ENCODE data around the gene CTSD. TPM values are rescaled to one million over a fixed set of nuclear protein-coding genes. Genes with fewer than 3 reads are reported as not detected.

Gene CTSD
- total RNA-seq, 2 experiments from 2014 or later = 38.8 to 41.5 TPM

DNA sequence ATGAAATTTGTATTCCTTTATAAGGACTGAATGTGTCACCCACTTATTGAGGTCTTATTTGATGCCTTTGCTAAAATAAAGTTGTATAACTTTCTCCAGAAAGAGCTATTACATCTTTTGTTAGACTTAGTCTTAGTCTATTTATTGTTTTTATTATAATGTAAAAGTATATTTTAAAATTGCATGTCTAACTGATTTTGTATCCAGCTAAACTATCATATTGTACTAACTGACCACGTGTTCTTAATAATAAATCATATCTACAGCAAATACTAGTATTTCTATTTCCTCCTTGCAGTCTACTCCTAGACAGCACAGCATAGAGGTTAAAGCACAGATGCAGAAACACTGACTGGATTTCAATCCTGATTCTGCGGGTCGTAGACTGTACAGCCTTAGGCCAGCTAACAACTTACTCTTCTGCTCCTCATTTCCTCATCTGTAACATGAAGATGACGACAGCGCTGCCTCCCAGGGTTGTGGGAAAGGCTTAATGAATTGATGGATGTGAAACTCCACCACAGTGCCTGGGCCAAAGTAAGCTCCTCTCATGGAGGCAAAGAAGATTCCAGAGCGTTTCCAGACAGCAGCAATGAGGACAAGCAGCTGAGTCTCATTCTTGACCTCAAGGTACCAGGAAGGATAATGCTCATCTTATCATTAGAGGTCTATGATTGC, 26.5 kb downstream of the CTSD start:
- Mint-ChIP-seq H3K36me3 (ENCODE audit: low read depth) (no peaks in the 10 kb centered on the region), H3K27ac (no peak overlapping the region), H3K4me3 (no peak overlapping the region), H3K9me3 (ENCODE audit: low read depth) (peaks cover 3% of the 10 kb centered on the region), H3K4me1 (peaks cover 11% of the 10 kb centered on the region), H3K27me3 (peaks cover 8% of the 10 kb centered on the region)
- ATAC-seq (no peak), DNase-seq (no peak)
- CTCF ChIA-PET = interaction anchor here (0.7 to 1.0 kb wide), 4 partner anchors 36 to 162 kb away, joined by 3 read pairs; no protein-coding TSS in a partner anchor
- intact Hi-C loops (cut with DNase I, micrococcal nuclease) = no loop called here
- POLR2A ChIA-PET = no interaction called here

GRCh38 chr11:1736447-1736992, 27.2 kb downstream of the CTSD start:
- intact Hi-C loops (cut with DNase I, micrococcal nuclease) = no loop called here
- ChIA-PET POLR2A (no interaction called here), CTCF (interaction anchor here (0.7 to 1.0 kb wide), 3 partner anchors 36 to 162 kb away, joined by 3 read pairs; no protein-coding TSS in a partner anchor)
- Mint-ChIP-seq H3K36me3 (ENCODE audit: low read depth) (no peaks in the 10 kb centered on the region), H3K27me3 (peaks cover 12% of the 10 kb centered on the region), H3K4me1 (peaks cover 11% of the 10 kb centered on the region), H3K9me3 (ENCODE audit: low read depth) (peaks cover 5% of the 10 kb centered on the region), H3K4me3 (no peak overlapping the region), H3K27ac (no peak overlapping the region)
- ATAC-seq (no peak), DNase-seq (no peak)

GRCh38 chr11:1735271-1735670, 28.5 kb downstream of the CTSD start:
- intact Hi-C loops (cut with DNase I, micrococcal nuclease) = no loop called here
- DNase-seq = no peak
- CTCF ChIA-PET = no interaction called here
- H3K27ac Mint-ChIP-seq = no peak overlapping the region
- no peaks in the 10 kb centered on the region for H3K36me3 Mint-ChIP-seq (ENCODE audit: low read depth)
- ATAC-seq = no peak
- no peak overlapping the region for H3K4me3 Mint-ChIP-seq
- H3K9me3 Mint-ChIP-seq (ENCODE audit: low read depth) = peaks cover 7% of the 10 kb centered on the region
- POLR2A ChIA-PET = no interaction called here
- peaks cover 16% of the 10 kb centered on the region for H3K27me3 Mint-ChIP-seq
- peaks cover 11% of the 10 kb centered on the region for H3K4me1 Mint-ChIP-seq

DNA sequence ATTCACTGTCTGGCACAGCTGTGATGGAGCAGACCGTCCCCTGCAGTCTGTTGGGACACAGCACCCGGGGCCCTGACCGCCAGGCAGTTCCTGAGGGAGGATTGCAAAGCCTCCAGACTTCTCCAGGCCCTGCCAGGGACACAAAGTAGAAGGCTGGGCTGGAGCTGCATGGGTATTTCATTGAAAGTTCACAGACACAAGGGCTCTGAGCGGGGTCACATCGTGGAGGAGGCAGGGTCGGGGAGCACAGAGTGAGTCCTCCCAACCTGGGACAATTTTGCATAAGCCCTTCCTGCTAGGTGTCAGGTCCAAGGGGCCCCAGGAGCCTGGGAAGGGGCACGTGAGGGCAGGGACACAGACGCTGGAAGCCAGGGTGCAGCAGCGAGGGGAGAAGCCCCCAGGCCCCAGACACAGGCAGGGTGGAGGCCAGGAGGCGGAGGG, 29.1 kb downstream of the CTSD start:
- POLR2A ChIA-PET = no interaction called here
- H3K4me1 Mint-ChIP-seq = peaks cover 13% of the 10 kb centered on the region
- intact Hi-C loops (cut with DNase I, micrococcal nuclease) = no loop called here
- H3K36me3 Mint-ChIP-seq (ENCODE audit: low read depth) = no peaks in the 10 kb centered on the region
- no peak overlapping the region for H3K27ac Mint-ChIP-seq
- CTCF ChIA-PET = interaction anchor here (0.9 kb wide), 1 partner anchor 98 kb away, joined by 3 read pairs; no protein-coding TSS in a partner anchor
- H3K27me3 Mint-ChIP-seq = peaks cover 16% of the 10 kb centered on the region
- no peak overlapping the region for H3K4me3 Mint-ChIP-seq
- no peak for ATAC-seq
- peaks cover 7% of the 10 kb centered on the region for H3K9me3 Mint-ChIP-seq (ENCODE audit: low read depth)
- no peak for DNase-seq

DNA sequence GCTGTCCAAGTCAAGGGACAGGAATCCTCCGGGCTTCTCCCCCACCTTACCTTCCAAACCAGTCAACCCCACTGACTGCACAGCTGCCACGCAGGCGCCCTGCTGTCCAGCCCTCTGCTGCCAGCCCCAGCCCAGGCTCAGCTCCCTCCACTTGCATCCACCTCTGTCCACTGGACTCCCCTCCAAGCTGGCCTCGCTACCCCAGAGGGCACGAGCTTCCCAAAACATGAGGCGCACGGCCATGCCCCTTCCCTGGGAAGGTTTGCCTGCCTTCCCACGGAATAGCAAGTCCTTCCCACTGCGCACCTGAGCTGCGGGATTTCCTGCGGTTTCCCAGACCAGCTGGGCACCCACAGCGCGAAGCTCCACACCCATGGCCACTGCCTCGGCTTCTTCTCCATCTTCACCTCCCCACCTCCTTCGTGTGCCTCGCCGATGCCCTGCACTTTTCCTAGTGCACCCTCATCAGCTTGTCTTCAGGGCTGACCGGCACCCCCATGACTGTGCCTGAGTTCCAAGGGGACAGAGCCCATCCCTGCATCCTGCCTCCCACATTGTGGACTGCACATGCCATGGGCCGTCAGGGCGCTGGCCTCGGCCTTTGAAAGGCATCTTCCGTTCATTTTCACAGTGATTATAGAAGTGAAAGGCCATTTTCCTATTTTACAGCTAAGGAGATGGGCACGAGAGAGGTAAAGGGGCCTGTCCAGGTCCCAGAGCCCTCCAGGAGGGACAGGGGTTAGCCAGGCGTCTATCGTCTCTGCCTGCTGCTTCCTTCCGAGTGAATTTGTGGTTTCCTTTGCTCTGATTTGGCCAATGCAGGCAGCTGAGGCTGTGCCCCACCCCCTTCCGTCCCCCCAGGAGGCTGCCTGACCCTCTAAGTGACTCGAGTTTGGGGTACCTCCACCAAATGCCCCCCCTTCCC, 29.7 kb downstream of the CTSD start:
- Mint-ChIP-seq H3K4me3 (no peak overlapping the region), H3K27ac (no peak overlapping the region), H3K9me3 (ENCODE audit: low read depth) (peaks cover 7% of the 10 kb centered on the region), H3K36me3 (ENCODE audit: low read depth) (no peaks in the 10 kb centered on the region), H3K27me3 (peaks cover 18% of the 10 kb centered on the region), H3K4me1 (peaks cover 17% of the 10 kb centered on the region)
- no peak for ATAC-seq
- intact Hi-C loops (cut with DNase I, micrococcal nuclease) = no loop called here
- ChIA-PET POLR2A (no interaction called here), CTCF (interaction anchor here (0.7 to 0.9 kb wide), 3 partner anchors 10 to 99 kb away, joined by 3 read pairs; no protein-coding TSS in a partner anchor)
- DNase-seq = no peak

- H3K27me3 Mint-ChIP-seq = peaks cover 22% of the 10 kb centered on the region
- H3K36me3 Mint-ChIP-seq (ENCODE audit: low read depth) = no peaks in the 10 kb centered on the region
- CTCF ChIA-PET = interaction anchor here (0.7 to 0.8 kb wide), 2 partner anchors 9 to 46 kb away, joined by 3 read pairs; no protein-coding TSS in a partner anchor
- no peak overlapping the region for H3K27ac Mint-ChIP-seq
- DNase-seq = no peak
- peaks cover 7% of the 10 kb centered on the region for H3K9me3 Mint-ChIP-seq (ENCODE audit: low read depth)
- H3K4me3 Mint-ChIP-seq = no peak overlapping the region
- intact Hi-C loops (cut with DNase I, micrococcal nuclease) = no loop called here
- ATAC-seq = no peak
- POLR2A ChIA-PET = no interaction called here
- peaks cover 24% of the 10 kb centered on the region for H3K4me1 Mint-ChIP-seq
Observed at GRCh38 chr11:1733009-1733715, 30.6 kb downstream of the CTSD start.

- no peak for DNase-seq
- ChIA-PET CTCF (no interaction called here), POLR2A (no interaction called here)
- peaks cover 29% of the 10 kb centered on the region for H3K4me1 Mint-ChIP-seq
- no peaks in the 10 kb centered on the region for H3K36me3 Mint-ChIP-seq (ENCODE audit: low read depth)
- H3K27ac Mint-ChIP-seq = no peak overlapping the region
- intact Hi-C loops (cut with DNase I, micrococcal nuclease) = no loop called here
- ATAC-seq = no peak
- no peak overlapping the region for H3K4me3 Mint-ChIP-seq
- H3K27me3 Mint-ChIP-seq = peaks cover 26% of the 10 kb centered on the region
- H3K9me3 Mint-ChIP-seq (ENCODE audit: low read depth) = peaks cover 7% of the 10 kb centered on the region
Observed at GRCh38 chr11:1732418-1733008, 31.2 kb downstream of the CTSD start.

DNA sequence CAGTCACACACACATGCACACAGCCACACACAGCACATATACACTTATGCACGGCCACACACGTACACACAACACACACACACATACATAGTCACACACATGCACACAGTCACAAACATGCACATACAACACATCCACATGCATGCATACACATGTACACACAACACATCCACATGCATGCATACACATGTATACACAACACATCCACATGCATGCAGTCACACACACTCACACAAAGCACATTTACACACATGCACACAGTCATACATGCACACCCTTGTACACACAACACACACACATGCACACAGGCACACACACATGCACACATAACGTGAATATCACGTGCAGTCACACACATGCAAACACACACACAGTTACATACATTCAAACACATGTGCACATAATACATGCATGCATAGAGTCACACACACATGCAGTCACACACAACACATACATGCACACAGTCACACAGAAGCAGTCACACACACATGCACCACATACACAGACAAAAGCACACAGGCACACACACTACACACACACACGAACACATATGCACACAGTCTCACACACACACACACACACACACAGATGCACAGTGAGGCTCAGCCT, 32.2 kb downstream of the CTSD start:
- POLR2A ChIA-PET = no interaction called here
- intact Hi-C loops (cut with DNase I, micrococcal nuclease) = no loop called here

GRCh38 chr11:1730059-1730629, 33.6 kb downstream of the CTSD start:
- Mint-ChIP-seq H3K36me3 (ENCODE audit: low read depth) (no peaks in the 10 kb centered on the region), H3K4me1 (peaks cover 34% of the 10 kb centered on the region), H3K27me3 (peaks cover 21% of the 10 kb centered on the region), H3K4me3 (no peak overlapping the region), H3K27ac (no peak overlapping the region), H3K9me3 (ENCODE audit: low read depth) (peaks cover 4% of the 10 kb centered on the region)
- POLR2A ChIA-PET = no interaction called here
- CTCF ChIA-PET = interaction anchor here (0.5 kb wide), 1 partner anchor 269 kb away, joined by 3 read pairs; no protein-coding TSS in a partner anchor
- intact Hi-C loops (cut with DNase I, micrococcal nuclease) = no loop called here
- ATAC-seq (no peak), DNase-seq (no peak)

More for the DNA sequence above, 32.2 kb downstream of the CTSD start:
- CTCF ChIA-PET = no interaction called here
- peaks cover 26% of the 10 kb centered on the region for H3K27me3 Mint-ChIP-seq
- H3K9me3 Mint-ChIP-seq (ENCODE audit: low read depth) = peaks cover 4% of the 10 kb centered on the region
- H3K36me3 Mint-ChIP-seq (ENCODE audit: low read depth) = no peaks in the 10 kb centered on the region
- H3K4me1 Mint-ChIP-seq = peaks cover 34% of the 10 kb centered on the region
- ATAC-seq = no peak
- H3K27ac Mint-ChIP-seq = no peak overlapping the region
- DNase-seq = no peak
- no peak overlapping the region for H3K4me3 Mint-ChIP-seq

GRCh38 chr11:1729692-1730011, 34.1 kb downstream of the CTSD start:
- DNase-seq = no peak
- Mint-ChIP-seq H3K9me3 (ENCODE audit: low read depth) (peaks cover 4% of the 10 kb centered on the region), H3K36me3 (ENCODE audit: low read depth) (no peaks in the 10 kb centered on the region), H3K27me3 (peaks cover 21% of the 10 kb centered on the region), H3K4me1 (peaks cover 34% of the 10 kb centered on the region), H3K4me3 (no peak overlapping the region), H3K27ac (no peak overlapping the region)
- ChIA-PET POLR2A (no interaction called here), CTCF (no interaction called here)
- no peak for ATAC-seq
- intact Hi-C loops (cut with DNase I, micrococcal nuclease) = no loop called here

All from activated CD4-positive, alpha-beta T cell treated with anti-CD3 and anti-CD28 coated beads for 36 hours (primary cell).